ENCODE measurements around the gene POU4F1. TPM values are rescaled to one million over a fixed set of nuclear protein-coding genes. Genes with fewer than 3 reads are reported as not detected.

POU4F1 gene
- total RNA-seq, 8 experiments from 2014 or later, result 0.05 to 0.66 (median 0.17) TPM; not detected in 1

Other genes with a start within 250 kb of the POU4F1 start
- gene OBI1, start 55.6 kb upstream of the POU4F1 start, total RNA-seq, result 10 to 100 TPM; 10.1 to 27.4 (median 22.5) TPM